Right ventricle myocardium inferior (tissue), 1 donor: Measurements from ENCODE around the gene FOXA1. TPM values are rescaled to one million over a fixed set of nuclear protein-coding genes. Genes with fewer than 3 reads are reported as not detected.

ENCODE experiments used
- ATAC-seq: fragments of 200-7000 bp; cut with Tn5 transposase; one replicate; pipeline ENCODE4 v1.9.1; 2020; ENCODE audit warnings: mild to moderate bottlenecking, moderate library complexity
- DNase-seq: peaks from one replicate; pipeline ENCODE4 v3.0.0; 2021; ENCODE audit errors: missing footprints
- intact Hi-C: fragments of 100-400 bp; cut with DNase I; formaldehyde crosslinking; loops from one replicate; pipeline ENCODE4 v1.11.0; 2022
- long read RNA-seq: library from polyadenylated mRNA; unstranded; transcript quantifications from one replicate; pipeline ENCODE4 v2.0.0, GENCODE V29; 2021
- total RNA-seq: library from RNA; stranded (reverse); fragmentation: NEBNext Ultra II Directional; extraction: Animal tissue kit (Norgen Biotek cat#: 25700); gene quantifications from one replicate; pipeline ENCODE4 v1.2.1, GENCODE V29; 2021
- donor health status: DM: no; HTN: yes; CAD: no; lungs with severe emphysema.

FOXA1 gene
- total RNA-seq, result not detected
- long read RNA-seq, result 0 reads

DNA sequence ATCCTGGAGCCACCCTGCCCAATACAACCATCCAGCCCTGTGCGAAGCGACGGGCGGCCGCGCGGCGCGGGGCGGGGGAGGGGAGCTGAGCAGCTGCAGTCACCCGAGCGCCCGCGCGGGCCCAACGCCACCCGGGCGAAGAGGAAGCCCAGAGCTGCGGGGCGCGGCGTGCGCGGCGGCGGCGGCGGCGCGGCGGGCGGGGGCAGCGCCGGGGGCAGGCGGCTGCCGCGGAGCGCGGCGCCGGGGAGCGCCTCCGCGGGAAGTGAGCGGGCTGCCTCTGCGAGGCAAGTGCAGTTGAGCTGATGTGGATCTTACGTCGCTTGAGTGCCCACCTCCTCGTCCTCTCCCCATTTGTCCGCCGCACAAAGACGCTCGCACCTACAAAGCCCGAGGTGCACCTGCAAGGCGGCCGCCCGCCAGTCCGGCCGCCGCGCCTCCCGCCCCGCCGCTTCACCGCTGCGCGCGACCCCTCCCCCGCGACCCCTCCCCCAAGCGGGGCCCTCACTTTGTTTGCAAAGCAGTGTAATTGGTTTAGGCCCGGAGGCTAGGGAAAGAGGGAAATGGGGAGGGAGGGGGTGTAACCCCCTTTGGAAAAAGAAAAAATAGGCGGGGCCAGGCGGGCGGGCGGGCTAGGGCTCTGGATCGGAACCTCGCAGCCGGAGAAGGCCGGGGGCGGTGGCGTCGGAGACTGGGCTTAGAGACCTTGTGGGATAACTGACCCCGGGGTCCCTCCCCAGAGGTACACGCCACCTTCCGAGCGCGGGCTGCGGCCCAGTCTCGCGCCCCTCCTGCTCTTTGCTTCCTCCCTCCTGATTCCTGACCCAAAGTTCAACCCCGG, at the start of gene FOXA1, which contains the start of gene TTC6:
FOXA1 (minus strand) TSS at position 279 of the 838 bp plus-strand sequence; CDS start at position 2, 277 bp downstream.
TTC6 (plus strand) TSS at position 659 of the 838 bp plus-strand sequence. CDS start 26,436 bp downstream, outside the sequence.
- intact Hi-C loops, result no loop called here
- ATAC-seq, result no peak
- DNase-seq, result no peak

DNA sequence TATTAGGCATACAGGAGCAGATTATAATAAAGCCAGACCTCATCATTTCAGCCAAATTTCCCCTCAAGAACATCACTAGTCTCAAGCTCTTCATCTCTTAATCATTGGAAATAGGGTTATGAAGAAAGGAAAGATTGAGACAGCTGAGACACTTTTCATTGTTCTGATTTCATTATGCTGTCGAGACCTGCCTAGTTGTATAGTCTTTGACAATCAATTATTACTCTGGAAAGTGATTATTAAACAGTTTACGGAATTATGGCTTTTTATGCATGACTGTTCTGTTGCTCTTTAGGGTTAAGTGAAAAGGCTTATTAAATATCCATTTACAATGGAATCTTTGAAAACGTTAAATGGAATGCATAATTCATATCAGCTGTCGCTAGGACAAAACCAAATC, 48.7 kb upstream of the FOXA1 start:
- intact Hi-C loops, result no loop called here
- no peak for ATAC-seq
- DNase-seq, result no peak

DNA sequence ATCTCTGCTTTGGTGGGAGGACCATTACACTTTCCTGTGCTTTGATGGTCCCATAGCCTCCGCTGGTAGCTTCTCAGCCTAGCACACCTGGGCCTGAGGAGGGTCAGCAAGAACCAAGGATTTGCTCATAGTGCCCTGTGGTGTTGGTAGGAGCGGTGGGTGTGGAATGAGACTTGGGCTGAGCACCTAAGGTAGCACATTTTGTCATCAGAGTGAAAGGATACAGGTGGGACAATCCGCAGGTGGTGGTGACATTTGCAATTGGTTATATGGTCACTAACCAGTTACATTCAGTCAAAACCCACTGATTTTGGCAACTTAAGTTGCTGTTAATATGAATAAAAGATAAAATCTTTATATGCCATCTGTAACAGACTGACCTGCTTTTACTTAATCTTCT, 47.1 kb upstream of the FOXA1 start:
- ATAC-seq (no peak), DNase-seq (no peak)
- intact Hi-C loops, result no loop called here

DNA sequence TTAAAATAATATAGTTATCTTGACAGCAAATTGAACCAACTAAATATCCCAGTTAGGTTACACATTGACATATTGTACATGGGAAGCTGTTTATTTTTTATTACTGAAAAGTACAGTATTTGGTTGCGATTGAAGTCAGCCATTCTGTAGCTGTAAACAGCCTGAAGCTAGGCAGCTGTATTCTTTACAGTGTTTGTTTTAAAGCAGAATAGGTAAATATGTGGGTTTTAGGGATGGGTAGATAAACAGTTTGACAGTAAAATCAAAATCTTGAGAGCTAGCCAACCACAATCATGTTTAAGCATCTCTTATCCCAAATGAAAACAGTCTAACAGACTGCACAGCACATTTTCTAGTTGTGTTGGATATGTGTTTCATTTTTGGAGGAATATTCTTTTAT, 46.1 kb upstream of the FOXA1 start:
- DNase-seq (no peak), ATAC-seq (no peak)
- intact Hi-C loops, result no loop called here

DNA sequence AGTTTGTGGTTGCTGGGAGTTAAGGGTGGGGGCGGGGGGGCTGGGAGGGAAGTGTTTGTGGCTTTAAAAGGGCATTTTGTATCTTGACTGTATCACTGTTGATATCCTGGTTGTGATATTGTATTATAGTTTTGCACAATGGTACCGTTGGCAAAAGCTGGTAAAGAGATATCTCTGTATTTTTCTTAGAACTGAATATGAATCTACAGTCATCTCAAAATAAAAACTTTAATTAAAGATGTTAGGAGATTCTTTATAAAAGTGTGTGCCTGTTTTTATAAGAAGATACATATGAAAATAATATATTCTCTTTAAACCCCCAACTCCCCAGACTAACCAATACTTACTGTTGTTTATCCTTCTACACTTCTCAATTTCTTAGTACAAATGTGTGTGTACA, 43.5 kb upstream of the FOXA1 start:
- intact Hi-C loops, result no loop called here

DNA sequence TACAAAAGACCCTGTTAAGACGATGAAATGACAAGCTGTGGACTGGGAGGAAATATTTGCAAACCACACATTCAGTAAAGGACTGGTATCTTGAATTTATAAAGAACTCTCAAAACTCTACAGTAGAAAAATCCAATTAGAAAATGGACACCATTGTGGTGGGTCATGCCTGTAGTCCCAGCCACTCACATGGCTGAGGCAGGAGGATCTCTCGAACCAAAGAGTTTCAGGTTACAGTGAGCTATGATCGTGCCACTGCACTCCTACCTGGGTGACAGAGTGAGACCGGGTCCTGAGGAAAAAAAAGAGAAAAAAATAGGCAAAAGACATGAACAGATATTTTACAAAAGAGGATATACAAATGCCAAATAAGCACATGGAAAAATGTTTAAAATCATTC, 42.3 kb upstream of the FOXA1 start:
- intact Hi-C loops, result no loop called here
- DNase-seq (no peak), ATAC-seq (no peak)

More for the DNA sequence above, 43.5 kb upstream of the FOXA1 start:
- ATAC-seq, result no peak
- no peak for DNase-seq

DNA sequence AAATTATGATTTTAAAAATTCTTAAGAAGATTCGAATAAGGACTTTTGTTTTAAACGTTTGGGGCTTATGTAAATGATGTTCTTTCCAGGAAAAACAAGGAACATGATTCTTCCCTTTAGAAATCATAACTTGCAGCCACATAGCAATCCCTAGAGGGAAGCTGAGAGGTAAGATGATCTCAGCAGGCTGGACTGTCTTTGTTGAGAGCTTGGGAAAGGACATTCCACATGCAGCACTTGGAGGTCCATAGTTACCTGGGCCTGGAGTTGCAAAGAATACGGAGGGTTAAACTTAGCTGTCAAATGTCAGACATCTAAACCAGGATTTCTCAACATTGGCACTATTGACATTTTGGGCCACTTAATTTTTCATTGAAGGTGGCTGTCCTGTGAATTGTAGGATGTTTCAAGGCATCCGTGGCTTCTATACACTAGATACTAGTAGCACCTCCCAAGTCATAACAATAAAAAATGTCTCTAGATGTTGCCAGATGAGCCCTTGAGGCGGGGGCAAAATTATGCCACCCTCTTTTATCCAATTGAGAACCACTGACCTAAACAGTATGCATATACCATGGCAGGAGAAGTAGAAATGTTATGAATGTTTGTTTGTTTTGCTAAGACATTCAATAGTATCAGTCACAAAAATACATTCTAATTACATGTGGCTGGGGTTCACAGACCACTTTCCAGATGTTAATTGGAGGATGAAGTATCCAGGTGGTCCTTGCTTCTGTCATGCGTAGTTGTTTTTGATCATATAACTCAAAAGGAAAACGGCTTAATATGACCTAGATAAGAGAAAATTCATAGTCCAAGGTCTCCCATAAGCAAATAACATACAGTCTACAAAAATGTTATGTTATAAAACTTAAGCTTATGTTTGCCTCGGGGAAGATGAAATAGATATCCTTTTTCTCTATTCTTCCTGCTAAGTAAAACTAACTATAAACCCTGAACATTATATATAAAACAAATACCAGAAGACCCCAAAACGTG, 30.8 kb upstream of the FOXA1 start:
- intact Hi-C loops, result no loop called here
- ATAC-seq, result no peak

DNA sequence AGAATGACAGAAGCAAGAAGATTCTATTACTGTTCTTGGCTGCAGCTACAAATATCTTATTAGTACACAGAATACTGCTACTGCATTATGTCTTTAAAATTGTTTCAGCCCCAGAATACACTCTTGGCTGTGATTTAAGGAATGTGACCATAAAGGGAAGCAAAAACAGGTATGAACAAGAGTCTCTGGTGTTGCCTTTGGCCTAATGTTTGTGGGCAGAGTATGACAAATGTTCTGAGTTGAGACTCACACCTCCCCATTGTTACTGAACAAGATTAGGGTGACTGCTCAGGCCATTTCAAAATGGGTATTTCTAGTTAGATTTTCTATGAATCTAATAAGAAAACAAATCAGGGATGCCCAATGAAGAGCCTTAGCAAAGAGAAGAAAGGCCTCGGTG, 28.9 kb upstream of the FOXA1 start:
- intact Hi-C loops, result no loop called here
- ATAC-seq, result no peak
- DNase-seq, result no peak

More for the DNA sequence above, 30.8 kb upstream of the FOXA1 start:
- no peak for DNase-seq

DNA sequence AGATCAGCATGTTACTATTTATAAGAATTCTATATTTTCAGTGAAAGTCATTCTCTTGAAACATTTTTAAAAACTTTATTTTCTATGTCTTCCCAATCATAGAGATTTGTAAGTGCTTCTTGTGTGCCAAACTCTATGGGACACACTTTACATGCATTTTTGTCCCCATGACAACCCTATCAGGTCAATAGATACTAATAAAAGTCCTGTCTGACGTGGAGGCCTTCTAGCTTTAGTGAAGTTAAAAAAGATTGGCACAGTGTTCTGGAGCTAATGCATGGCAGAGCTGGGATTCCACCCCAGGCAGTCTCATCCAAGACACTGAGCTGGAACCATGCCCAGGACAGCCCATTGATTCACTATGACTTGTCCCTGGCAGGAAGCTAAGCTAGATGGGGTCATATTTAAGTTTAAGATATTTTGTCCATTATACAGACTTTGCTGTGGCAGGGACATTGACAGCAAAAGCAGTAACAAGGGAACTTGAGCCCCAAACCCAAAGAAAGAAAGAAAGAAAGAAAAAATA, 28.4 kb upstream of the FOXA1 start:
- intact Hi-C loops, result no loop called here
- no peak for ATAC-seq

DNA sequence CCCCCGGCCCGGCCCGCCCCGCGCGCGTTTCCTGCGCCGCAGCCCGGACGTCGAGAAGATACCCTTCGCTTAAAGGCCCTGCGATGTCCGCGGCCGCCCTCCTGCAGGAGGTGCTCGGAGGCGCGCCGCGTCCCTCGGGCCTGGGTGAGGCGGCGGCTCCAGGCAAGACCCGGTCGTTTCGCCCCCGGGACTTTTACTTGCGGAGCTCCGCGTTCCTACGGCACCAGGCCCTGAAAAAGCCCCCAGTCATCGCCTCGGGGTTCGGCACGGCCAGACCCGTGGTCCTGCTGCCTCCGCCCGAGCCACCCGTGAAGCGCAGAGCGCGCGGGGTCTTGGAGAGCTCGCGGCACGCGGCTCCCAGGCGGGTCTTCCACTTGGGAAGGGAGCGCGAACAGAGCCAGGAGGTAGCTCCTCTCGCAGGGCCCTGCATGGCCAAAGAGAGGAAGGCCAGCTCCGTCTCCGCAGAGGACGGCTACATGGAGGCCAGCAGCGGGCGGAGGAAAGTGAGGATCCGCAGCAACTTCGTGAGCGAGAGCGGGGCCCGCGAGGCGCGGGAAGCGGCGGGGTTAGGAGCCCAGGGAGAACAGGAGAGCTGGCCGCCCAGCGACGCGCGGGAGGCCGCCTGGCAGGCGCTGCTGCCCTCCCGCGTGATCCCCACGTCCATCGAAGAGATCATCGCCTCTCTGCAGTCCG, 27.3 kb upstream of the FOXA1 start:
- intact Hi-C loops, result no loop called here
- ATAC-seq (no peak), DNase-seq (no peak)

More for the DNA sequence above, 28.4 kb upstream of the FOXA1 start:
- DNase-seq, result no peak

DNA sequence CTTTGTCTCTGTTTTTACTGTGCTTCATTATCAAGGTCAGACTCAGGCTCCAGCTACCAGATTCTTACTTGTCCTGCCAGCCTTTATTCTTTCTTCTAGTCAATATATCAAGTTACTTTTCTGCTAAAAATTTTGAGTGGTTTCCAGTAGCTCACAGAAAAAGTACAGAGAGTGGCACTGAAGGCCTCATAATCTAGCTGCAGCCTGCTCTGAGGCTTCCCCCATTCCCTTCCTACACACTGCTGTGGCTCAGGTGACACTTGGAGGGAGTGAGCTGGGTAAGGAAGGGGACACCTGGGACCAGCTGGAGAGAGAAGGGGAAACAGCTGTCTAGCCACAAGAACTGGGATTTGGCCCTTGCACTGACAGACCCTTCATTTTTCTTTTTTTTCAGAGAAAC, 25.8 kb upstream of the FOXA1 start:
- DNase-seq (no peak), ATAC-seq (no peak)
- intact Hi-C loops, result no loop called here

DNA sequence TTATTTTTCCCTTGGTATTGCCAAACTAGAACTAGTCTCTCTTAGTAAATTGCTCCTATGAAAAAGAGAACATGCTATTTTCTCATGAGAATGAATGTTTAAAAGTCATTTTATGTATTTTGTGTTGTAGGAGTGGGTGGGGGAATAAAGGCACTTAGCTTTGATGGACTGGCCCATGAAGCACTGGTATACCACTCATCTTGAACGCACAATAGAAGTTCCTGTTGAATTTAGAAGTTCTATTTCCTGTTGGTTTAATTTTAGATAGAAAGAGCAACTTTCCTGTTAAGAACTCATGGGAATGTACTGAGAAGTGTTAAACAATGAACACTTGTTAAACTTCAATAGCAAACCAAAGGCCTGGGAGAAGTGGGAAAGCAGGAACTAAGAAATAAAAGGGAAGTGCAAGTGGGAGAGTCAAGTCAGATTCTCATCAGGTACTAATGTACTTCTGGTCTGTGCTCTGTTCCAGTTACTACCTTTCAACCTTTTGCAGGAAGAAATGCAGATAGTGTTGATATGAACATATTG, 23.5 kb upstream of the FOXA1 start:
- ATAC-seq (no peak), DNase-seq (no peak)
- intact Hi-C loops, result no loop called here

DNA sequence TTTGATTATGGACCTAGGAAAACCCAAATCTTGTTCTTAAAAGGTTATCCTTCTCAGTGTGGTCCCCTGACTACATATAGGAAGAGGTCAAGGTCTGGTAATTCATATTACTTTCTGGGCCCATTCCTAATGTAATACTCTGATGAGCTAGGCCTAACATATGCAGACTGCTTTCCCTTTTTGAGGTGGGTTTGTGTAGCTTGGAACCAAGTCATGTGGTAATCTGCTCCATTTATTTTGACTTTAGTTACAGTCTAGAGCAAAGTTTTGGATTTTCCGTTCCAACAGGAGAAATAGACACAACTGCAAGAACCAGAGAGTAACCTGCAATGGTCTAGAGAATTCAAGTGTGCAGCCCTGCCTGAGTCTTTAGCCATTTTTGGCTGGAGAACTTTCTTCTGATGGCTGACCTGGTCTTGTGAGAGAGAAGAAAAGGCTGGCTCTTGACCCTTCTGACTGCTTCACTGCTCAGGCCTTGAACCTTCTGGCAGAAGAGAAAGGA, 22.9 kb upstream of the FOXA1 start:
- intact Hi-C loops, result no loop called here
- no peak for ATAC-seq
- DNase-seq, result no peak

DNA sequence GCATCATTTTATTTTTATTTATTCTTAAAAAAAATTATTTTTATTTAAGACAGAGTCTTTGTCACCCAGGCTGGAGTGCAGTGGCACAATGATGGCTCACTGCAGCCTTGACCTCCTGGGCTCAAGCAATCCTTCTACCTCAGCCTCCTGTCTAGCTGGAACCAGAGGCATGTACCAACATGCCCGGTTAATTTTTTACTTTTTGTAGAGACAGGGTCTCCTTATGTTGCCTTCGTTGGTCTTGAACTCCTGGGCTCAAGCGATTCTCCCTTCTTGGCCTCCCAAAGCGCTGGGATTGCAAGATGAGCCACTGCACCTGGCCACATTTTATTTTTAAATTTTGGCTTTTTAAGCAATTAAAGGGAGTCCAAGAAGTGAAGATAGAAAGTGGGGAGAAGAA, 21.8 kb upstream of the FOXA1 start:
- no peak for ATAC-seq

DNA sequence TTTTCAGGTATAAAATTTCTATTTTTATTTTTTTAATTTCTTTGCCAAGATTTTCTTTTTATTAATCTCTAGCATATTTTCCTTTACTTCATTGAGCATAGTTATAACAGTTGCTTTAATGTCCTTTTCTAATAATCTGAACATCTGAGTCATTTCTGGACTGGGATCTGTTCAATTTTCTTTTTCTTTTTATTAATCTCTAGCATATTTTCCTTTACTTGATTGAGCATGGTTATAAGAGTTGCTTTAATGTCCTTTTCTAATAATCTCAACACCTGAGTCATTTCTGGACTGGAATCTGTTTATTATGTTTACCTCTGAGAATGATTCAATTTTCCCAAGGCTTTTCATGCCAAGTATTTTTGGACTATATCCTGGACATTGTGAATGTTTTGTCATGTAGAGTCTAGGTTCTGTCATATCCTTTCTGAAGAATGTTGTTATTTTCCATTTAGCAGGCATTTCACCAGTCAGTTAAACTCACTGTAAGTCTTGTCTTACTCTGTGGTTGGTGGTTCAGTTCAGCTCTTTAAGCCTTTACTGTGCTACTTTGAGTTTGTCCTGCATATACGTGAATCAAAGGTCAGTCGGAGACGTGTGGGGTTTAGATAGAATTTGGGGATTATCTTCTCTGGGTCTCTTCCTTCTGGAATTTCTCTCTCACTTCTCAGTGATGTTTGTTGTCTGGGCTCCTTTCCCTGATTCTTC, 20.7 kb upstream of the FOXA1 start:
- DNase-seq (no peak), ATAC-seq (no peak)
- intact Hi-C loops, result no loop called here

More for the DNA sequence above, 21.8 kb upstream of the FOXA1 start:
- no peak for DNase-seq
- intact Hi-C loops, result no loop called here

DNA sequence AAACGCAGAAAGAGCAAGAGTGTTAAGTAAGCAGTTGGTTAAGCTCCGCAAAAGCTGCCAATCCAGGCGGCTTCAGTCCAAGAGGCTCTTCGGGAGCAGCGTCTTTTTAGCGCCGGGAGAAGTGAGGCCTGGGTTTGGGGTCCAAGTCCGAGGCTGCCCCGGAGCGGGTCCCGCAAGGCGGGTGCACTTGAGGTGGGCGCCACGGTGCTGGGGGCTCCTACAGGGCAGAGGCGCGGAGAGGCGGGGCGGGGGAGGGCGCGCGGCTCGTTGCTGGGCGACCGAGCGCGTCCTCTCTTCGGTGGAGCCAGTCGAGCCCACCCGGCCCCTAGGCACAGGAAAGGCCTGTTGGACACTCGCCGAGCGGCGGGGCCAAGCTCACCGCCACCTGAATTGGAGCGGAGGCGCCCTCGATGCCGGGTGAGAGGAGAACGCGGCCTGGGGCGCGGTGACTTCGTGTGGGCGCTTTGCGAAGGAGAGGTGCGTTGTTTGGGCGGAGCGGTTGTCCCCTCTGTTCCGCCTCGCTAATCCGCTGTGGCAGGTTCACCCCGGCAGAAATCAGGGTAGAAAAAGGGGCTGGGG, 16.0 kb upstream of the FOXA1 start:
- DNase-seq (no peak), ATAC-seq (no peak)
- intact Hi-C loops, result no loop called here

DNA sequence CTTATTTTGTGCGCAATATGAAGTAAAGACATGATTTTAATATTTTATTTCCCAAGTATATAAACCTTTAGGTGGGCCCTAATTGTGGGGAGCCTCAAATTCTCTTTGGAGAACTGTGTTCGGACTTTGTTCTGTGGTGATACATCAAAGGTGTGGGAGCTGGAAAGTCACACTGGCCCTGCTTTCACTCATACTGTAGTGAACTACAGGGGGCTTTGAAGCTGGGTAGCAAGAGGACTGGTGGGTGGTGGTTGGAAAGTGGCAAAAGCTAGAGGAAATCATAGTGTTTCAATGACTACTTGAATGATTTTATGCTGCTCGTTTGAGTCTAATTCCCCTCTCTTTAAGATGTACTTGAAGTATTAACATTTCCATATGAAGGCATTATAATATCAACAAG, 13.6 kb upstream of the FOXA1 start:
- ATAC-seq (no peak), DNase-seq (no peak)
- intact Hi-C loops, result no loop called here
